GM21529 (cell line): ENCODE results near the gene OCRL.

ENCODE experiments used
- ATAC-seq: cut with Tn5 transposase; IDR thresholded peaks from one replicate; pipeline ENCODE4 v1.9.1; 2021; ENCODE audit not compliant: unreplicated experiment

The OCRL gene

GRCh38 chrX:129631849-129632248 lies 91.8 kb downstream of the OCRL start:
- no peak for ATAC-seq

GRCh38 chrX:129632443-129632842 lies 92.4 kb downstream of the OCRL start:
- ATAC-seq = no peak

- no peak for ATAC-seq
Observed at GRCh38 chrX:129634541-129634940, 94.5 kb downstream of the OCRL start.

GRCh38 chrX:129636175-129636681 lies 96.2 kb downstream of the OCRL start:
- no peak for ATAC-seq

- ATAC-seq = peak; percentile 77
Observed at GRCh38 chrX:129637217-129638109, 97.4 kb downstream of the OCRL start.

- no peak for ATAC-seq
Observed at GRCh38 chrX:129638917-129639316, 98.9 kb downstream of the OCRL start.

- ATAC-seq = no peak
Observed at GRCh38 chrX:129640737-129641136, 100.7 kb downstream of the OCRL start.

- no peak for ATAC-seq
Observed at GRCh38 chrX:129641469-129641868, 101.4 kb downstream of the OCRL start.

GRCh38 chrX:129641941-129642340 lies 101.9 kb downstream of the OCRL start:
- no peak for ATAC-seq
